HG03280 (cell line): ENCODE measurements around the gene CYP4X1.
"Not testable (repeated sequence)": the region's sequence is repeated elsewhere in the genome, so short reads cannot be mapped to it uniquely, and the experiment has no call there.

Experiments
- ATAC-seq: cut with Tn5 transposase; IDR thresholded peaks from one replicate; pipeline ENCODE4 v1.9.1; 2021; ENCODE audit warnings: mild to moderate bottlenecking, moderate library complexity; ENCODE audit not compliant: unreplicated experiment

Gene CYP4X1, protein sequence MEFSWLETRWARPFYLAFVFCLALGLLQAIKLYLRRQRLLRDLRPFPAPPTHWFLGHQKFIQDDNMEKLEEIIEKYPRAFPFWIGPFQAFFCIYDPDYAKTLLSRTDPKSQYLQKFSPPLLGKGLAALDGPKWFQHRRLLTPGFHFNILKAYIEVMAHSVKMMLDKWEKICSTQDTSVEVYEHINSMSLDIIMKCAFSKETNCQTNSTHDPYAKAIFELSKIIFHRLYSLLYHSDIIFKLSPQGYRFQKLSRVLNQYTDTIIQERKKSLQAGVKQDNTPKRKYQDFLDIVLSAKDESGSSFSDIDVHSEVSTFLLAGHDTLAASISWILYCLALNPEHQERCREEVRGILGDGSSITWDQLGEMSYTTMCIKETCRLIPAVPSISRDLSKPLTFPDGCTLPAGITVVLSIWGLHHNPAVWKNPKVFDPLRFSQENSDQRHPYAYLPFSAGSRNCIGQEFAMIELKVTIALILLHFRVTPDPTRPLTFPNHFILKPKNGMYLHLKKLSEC

DNA sequence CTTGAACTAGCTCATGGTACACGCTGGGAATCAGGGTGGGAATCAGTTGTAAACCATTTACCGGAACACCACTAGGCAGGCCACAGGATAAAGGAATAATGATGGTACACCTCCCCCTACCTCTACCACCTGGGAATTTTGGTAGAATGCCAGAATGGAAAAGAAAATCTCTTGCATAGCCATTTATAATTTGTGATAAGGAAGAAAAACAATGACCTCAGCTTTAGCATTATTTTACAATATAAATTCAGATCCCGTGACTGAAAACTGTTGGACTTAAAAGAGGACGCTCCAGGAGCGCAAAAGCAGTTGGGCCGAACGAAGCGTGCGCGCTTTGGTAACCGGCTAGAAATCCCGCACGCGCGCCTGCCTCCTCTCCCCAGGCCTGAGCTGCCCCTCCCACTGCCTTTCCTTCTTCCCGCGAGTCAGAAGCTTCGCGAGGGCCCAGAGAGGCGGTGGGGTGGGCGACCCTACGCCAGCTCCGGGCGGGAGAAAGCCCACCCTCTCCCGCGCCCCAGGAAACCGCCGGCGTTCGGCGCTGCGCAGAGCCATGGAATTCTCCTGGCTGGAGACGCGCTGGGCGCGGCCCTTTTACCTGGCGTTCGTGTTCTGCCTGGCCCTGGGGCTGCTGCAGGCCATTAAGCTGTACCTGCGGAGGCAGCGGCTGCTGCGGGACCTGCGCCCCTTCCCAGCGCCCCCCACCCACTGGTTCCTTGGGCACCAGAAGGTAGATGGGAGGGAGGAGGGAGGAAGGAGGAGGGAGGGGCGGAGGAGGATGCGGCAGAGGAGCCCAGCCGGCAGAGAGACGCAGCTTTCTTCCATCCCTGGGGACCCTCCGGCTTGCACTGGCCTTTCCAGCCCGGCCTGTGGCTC is at the start of gene CYP4X1:
CYP4X1 (plus strand) TSS at position 402 of the 873 bp plus-strand sequence; CDS start at position 551, 149 bp downstream.
- ATAC-seq, result no peak

DNA sequence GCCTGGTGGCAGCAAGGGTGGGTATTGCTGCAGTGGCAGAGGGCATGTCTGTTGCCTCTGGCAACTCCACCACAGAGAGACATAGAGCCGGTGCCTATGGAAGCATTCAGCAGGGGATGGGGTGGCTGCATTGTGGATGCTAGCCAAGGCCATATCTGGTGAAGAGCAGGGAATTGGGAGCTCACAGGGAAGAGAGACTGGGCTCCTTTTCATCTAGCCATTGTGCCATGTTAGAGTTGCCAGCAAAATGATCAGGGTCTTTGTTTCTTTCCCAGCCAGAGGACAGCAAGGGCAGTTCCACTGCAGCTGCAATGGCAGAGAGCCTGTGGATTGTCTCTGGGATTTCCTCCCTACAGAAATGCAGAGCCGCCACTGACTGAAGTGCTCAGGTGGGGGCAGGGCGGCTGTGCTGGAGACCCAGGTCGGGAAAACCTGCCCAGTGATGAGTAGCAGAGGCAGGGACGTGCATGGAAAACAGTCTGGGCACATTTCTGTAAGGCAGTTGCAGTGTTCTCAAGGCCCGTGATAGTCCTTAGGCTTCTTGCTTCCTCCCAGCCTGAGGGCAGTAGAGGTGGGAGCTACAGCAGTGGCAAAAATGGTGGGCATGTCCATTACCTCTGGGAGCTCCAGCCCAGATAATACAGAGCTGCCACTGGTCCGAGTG is 40.2 kb upstream of the CYP4X1 start:
- no peak for ATAC-seq

DNA sequence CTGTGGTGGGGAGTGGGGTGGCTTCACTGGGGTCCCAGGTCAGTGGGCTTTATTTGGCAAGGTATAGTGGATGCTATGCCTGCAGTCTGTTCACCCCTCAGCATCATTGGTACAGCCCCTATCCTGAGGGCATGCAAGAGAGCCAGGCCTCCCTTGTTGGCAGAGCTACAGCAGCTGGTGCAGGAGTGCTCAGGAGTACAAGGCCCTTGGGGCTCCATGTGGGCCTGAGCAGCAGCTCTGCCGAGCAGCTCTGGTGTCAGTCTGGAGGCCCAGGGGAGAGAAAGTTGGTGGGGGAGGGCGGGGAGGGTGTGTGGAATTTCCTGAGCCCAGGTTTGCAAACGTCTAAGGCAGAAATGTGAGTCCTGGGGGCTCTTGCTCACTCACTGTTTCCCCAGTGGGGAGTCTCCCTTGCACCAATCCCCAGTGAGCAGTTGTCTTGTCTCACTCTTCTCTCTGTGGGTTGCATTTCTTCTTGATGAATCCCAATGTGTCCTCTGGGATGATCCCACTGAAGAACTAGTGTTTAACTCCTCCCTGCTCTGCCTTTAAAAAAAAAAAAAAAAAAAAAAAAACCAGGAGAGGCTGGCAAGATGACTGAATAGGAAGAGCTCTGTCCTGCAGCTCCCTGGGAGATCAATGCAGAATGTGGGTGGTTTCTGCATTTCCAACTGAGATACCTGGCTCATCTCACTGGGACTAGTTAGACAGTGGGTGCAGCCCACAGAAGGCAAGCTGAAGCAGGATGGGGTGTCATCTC is 39.5 kb upstream of the CYP4X1 start:
- ATAC-seq, result no peak

DNA sequence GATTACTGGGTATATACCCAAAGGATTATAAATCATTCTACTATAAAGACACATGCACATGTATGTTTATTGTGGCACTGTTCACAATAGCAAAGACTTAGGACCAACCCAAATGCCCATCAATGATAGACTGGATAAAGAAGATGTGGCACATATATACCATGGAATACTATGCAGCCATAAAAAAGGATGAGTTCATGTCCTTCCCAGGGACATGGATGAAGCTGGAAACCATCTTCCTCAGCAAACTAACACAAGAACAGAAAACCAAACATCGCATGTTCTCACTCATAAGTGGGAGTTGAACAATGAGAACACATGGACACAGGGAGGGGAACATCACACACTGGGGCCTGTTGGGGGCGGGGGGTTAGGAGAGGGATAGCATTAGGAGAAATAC is 32.9 kb upstream of the CYP4X1 start:
- not testable (repeated sequence) for ATAC-seq

DNA sequence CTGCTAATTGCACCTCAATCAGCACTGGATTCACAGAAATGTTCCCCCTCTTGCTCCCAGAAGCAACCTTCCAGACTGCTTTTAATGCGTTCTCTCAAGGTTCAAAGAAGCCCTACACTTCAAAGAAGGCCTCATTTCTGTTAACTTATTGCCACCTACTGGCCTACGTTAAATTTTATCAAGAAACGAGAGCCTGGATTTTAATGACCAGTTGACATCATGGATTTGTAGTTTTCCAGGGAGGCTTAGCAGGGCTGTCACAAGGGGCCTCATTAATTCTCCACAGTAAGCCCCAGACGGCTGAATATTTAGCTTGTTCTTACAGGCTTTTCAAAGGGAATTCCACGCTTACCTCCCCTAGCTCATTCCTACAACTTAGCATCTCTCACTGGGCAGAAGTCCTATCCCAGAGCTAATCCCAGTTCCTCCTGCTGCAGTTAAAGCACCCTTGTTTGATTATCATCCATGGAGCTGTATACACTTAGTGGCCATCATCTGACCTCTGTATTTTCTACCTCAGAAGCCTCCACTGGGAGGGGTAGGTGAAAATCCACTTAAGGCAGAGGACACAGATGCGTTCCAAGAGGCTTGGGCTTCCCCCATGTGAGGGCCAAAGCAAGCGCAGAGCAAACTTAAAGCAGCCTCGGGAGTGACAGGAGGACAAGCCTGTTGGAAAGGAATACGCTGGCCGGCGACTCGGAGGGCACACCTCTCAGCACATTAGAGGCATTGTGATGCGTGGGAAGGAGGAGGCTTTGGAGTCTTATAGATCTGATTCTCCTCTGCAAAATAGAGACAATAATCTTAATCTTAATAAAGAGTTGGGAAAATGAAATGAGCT is 32.2 kb upstream of the CYP4X1 start:
- ATAC-seq, result no peak

DNA sequence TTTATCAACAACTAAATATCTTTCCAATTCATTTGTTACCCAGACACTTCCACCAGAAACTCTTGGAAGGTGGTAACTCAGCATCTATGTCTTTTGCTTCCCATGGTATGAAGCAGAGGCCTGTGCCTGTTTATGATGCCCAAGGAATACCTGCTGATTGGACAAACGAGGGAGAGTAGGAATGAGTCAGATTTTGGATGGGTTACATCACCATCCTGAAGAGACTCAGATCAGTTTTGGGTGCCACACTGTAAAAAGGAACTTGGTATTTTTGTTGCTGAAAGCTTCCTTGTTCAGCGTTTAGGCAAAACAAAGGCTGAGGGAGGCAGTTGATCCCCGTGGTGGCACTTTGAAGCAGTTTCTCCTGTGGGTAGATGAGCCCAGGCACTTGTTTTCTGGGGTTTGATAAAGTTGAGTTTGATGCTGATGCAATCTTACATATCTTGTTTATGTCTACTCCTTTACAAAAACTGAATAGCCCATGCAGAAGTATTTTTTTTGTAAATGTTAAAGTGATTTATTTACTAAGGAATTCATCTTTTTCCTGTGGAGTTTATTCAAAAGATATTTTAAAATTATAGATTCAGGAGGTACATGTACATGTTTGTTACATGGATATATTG is 26.7 kb upstream of the CYP4X1 start:
- no peak for ATAC-seq

DNA sequence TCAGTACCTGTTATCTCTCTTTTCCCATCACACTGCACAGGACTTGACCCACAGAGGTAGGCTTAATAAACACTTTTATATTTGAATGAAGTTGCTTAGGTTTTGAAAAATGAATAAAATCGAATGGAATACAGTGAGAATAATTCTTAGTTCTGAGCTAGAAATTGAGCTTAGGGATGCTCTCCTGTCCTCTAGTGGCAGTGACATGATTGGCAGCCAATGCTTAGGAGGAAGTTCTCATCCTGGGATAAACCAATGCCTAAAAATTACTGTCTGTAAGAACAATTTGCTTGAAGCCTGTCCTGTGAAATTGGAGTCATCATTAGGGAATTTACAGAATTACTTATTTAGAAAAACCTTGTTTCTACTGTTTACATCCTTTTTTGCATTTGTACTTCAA is 21.3 kb upstream of the CYP4X1 start:
- ATAC-seq, result no peak

DNA sequence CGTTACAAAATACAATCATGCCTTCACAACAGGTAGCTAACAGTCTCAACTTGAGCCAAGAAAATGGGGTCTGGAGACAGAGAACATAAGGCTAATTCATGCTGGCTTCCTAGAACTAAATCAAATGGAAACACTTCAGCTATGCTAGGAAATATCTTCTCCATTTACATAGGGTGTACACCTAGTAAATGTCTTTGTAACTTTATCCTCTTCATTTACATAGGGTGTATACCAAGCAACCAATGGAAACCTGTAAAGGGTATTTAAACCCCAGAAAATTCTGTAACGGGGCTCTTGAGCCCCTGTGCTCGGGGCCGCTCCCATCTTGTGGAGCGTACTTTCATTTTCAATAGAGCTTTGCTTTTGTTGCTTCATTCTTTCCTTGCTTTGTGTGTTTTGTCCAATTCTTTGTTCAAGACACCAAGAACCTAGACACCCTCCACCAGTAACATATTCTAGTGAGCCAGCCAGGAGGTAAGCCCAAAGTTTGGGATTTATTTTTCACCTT is 19.5 kb upstream of the CYP4X1 start:
- no peak for ATAC-seq

DNA sequence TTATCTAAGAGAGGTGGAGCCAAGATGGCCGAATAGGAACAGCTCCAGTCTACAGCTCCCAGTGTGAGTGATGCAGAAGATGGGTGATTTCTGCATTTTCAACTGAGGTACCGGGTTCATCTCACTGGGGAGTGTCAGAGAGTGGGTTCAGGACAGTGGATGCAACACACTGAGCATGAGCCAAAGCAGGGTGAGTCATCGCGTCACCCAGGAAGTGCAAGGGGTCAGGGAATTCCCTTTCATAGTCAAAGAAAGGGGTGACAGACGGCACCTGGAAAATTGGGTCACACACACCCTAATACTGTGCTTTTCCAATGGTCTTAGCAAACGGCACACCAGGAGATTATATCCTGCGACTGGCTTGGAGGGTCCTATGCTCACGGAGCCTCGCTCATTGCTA is 17.0 kb upstream of the CYP4X1 start:
- not testable (repeated sequence) for ATAC-seq

DNA sequence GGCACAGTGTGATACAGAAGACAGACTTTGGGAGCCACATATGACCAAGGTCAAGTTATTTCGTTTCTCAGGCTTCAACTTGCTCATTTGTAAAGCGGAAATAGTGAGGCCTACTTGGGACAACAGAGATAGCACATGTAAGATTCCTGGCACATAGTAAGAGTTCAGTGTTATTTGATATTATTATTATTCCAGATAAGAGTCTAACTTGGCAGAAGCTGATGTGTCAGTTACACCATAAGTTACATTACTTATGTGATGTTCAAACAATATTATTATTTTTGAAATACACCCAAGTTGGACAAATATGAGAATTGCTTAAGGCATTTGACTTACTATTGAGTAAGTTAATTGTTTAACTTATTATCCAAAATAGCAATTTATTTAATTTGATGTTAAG is 10.2 kb upstream of the CYP4X1 start:
- ATAC-seq, result no peak

DNA sequence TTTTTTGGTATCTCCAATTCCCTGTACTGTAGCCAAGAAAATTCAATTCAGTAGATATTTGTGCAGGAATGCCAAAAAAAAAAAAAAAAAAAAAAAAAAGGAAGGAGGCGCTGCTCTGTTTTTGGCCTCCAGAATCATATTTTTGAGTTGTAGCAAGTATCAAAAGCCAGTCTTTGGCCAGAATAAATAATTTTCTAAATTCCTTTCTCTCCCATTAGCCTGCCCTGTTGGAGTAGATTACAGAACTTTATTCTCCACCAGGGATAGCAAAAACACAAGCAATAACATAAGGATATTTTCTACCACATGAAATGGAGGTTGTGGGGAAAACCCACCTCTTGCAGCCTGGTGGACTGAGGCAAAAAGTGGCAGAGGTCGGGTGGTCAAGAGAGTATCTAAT is 2.4 kb upstream of the CYP4X1 start:
- ATAC-seq, result no peak

DNA sequence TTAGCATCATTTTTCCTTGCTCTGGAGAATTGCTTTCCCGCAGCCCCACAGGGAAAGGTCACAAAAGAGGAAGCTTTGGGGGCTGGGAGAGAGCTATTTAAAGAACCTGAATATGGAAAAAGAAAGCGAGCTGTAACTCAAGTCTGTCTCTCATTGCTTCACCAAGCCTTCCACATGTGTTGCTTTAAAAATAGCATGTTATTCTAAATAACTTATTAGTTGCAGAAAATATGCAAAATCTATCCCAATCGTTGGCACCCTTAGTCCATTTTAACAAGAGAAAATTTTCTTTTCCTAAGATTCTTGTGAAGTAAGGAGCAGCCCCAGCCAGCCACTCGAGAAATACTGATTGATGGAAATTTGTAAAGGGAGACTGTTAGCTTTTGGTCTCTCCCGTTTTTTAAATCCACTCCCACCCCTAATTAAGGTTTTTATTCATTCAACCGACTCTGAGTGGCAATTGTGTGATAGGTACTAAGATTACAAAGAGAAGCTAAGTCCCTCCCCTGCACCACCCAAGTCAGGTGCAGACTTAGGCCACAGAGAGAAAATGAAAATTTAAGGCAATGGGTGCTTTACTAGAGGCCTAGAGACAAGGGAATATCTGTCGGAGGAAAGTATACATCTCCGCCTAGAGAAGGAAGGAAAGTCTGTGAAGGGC is 802 bp downstream of the CYP4X1 start:
- no peak for ATAC-seq

DNA sequence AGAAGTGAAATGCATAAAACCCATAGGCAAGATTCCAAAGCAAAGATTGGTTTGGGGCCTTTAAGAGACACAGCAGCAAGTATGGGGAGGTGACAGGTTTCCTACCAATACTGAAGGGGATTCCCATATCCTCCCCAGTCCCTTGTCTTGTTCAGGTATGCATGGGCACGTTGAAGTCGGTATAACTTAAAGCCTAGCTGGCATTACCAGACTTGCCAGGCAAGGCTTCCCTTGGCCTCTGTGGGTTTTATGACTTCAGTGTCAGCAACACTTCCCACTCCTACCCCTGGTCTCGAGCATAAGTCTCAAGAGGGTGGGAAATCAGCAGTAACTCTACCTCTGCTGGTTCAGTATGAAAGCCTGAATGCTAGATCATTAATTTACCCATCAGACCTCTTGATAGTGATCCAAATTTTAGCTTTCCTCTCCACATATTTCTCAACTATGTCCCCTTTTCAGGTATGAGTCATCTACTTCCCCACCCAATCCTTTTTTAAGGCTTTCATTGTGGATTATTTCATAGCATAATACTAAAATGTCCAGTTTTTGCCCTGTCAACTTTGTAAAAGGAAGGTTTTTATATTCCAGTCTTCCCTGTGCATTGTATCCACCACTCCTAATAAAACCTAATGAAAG is 6.8 kb downstream of the CYP4X1 start:
- ATAC-seq, result no peak

DNA sequence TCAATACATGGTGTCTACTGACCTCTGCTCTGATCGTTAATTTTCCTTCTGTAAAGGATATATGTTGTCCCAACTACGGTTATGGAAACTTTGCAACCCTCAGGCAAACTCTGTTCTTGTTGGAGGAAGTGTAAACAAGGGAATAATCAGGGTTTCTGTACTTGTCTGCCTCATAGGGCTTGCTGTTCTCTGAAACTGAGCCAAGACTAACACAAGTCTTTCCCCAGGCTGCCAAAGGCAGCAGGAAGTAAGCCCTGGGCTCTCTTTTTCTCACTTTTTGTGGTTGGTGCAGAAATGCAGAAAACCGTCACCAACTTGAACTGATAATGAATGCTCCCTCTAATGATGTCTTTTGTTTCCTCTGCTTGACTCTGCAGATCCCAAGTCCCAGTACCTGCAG is 7.6 kb downstream of the CYP4X1 start:
- no peak for ATAC-seq

DNA sequence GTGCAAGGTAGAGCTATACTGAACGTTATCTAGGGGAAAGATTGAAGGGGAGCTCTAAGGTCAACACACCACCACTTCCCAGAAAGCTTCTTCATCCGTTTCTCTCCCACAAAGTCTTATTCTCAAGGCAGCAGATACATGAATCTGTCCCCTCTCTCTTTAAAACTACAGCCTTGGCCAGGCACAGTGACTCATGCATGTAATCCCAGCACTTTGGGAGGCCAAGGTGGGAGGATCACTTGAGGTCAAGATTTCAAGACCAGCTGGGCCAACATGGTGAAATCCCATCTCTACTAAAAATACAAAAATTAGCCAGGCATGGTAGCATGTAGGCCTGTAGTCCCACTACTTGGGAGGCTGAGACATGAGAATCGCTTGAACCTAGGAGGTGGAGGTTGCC is 8.1 kb downstream of the CYP4X1 start:
- no peak for ATAC-seq

DNA sequence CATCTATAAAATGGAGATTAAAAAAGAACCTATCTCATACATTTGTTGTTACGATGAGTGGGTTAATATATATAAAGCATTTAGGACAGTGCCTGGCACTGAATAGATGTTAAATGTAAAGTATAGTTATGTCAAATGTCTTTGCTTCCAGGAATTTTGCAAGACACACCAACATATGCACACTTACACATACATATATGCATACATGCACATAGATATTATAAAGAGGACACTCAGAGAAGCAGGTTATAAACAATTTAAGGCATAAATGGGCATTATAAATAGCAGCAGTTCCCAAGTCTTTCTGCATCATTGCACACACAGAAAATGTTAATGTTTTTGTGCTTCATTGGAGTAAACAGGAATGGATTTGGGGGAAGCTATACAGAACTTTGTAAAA is 13.3 kb downstream of the CYP4X1 start:
- no peak for ATAC-seq

DNA sequence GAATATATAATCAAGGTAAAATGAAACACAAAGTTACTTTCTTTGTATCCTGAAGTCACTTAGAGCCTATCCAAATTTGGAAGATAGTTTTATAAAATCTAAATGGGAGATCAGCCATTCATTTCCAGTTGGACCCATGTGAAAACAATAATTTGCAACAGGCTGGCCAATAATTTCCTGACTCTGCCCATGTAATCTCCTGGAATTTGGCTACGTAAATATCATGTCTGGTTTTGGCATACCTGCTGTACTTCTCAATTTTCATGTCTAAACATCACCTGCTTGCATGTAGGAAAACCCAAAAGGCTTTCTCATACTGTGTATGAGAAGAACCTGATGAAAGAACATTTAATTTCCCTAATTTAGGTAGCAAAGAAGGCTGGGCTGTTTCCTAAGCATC is 35.9 kb downstream of the CYP4X1 start:
- ATAC-seq, result no peak

DNA sequence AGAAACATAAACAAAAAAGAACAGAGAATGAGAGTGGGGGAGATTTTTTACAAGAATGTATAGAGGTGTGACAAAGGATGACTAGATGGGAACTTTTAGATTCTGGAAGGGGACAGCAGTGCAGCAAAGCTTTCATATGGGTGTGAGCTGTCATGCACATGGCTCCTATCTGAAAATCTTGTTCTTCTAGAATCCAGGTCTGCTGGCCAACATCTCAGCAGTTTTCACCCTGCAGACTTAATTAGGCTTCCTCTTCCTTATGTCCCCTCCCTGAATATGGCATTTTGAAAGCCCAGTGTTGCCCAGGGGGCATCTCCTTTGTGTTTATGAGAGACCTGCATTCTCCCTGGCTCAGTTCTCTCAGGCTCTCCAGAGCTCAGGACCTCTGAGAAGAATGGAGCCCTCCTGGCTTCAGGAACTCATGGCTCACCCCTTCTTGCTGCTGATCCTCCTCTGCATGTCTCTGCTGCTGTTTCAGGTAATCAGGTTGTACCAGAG is 43.7 kb downstream of the CYP4X1 start, which contains the start of gene CYP4Z1:
CYP4Z1 (plus strand) TSS at position 135 of the 498 bp plus-strand sequence; CDS start at position 395, 260 bp downstream.
- no peak for ATAC-seq
